ENCODE results near the gene CYBC1.

The CYBC1 gene

GRCh38 chr17:82450357-82451106, at the start of gene CYBC1:
CYBC1 (minus strand) TSS chr17:82450752; CDS start chr17:82449254, 1,498 bp downstream.
- peak; percentile 41 for DNase-seq

- no peak for DNase-seq
These were observed 47.2 kb upstream of the CYBC1 start for GRCh38 chr17:82497483-82498405.

GRCh38 chr17:82496529-82497434, 46.2 kb upstream of the CYBC1 start:
- DNase-seq = peak; percentile 75

- peak; percentile 68 for DNase-seq
These were observed 45.4 kb upstream of the CYBC1 start for GRCh38 chr17:82495844-82496528.

GRCh38 chr17:82494236-82495055, 43.9 kb upstream of the CYBC1 start:
- DNase-seq = no peak

- DNase-seq = no peak
These were observed 42.8 kb upstream of the CYBC1 start for GRCh38 chr17:82493226-82493781.

GRCh38 chr17:82492643-82493225, 42.2 kb upstream of the CYBC1 start:
- DNase-seq = no peak

GRCh38 chr17:82491533-82491932, 41.0 kb upstream of the CYBC1 start:
- DNase-seq = no peak

- no peak for DNase-seq
These were observed 40.6 kb upstream of the CYBC1 start for GRCh38 chr17:82491196-82491530.

- DNase-seq = no peak
These were observed 40.1 kb upstream of the CYBC1 start for GRCh38 chr17:82490512-82491195.

GRCh38 chr17:82489851-82490511, 39.4 kb upstream of the CYBC1 start:
- DNase-seq = no peak

- DNase-seq = no peak
These were observed 38.6 kb upstream of the CYBC1 start for GRCh38 chr17:82489117-82489516.

- DNase-seq = peak; percentile 17
These were observed 37.4 kb upstream of the CYBC1 start for GRCh38 chr17:82487910-82488309.

- DNase-seq = no peak
These were observed 35.9 kb upstream of the CYBC1 start for GRCh38 chr17:82486231-82487094.

- no peak for DNase-seq
These were observed 33.3 kb upstream of the CYBC1 start for GRCh38 chr17:82483836-82484235.

GRCh38 chr17:82483204-82483660, 32.7 kb upstream of the CYBC1 start:
- no peak for DNase-seq

GRCh38 chr17:82480318-82480717, 29.8 kb upstream of the CYBC1 start:
- DNase-seq = no peak

GRCh38 chr17:82479602-82480001, 29.1 kb upstream of the CYBC1 start:
- DNase-seq = no peak
